HG03342 (cell line): ENCODE data around the gene GGACT.

Experiments
- ATAC-seq: cut with Tn5 transposase; IDR thresholded peaks from one replicate; pipeline ENCODE4 v1.9.1; 2021; ENCODE audit warnings: mild to moderate bottlenecking, moderate library complexity; ENCODE audit not compliant: unreplicated experiment

GGACT gene

GRCh38 chr13:100515410-100515800 lies 73.2 kb downstream of the GGACT start:
- no peak for ATAC-seq

DNA sequence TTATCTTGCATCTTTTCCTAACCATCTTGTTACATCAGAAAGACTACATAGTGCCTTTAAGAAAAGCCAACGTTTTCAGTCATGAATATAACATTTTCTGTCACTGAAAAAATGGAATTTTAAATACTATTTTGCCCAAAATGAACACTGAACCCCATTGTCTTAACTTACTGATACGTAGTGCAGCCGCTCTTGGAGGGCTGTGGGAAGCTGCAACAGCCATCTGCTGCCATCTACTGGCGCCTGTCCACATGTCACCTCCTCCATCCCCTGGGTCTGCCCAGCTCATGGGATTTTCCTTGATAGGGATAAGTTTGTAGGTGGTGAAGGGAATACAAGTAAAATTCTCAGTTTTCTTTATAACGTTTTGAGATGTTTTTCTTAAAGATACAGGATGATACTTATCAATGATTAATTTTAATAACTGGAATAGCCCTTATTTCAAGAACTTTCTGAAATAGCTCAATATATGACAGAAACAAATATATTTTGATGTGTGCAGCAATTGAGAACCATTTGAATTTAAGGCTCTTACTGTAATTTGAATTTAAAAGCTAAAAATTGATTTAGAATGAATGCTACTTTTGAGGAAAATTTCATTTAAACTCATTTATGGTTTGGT lies 73.7 kb downstream of the GGACT start:
- peak; percentile 97 for ATAC-seq

- no peak for ATAC-seq
Measured at GRCh38 chr13:100513987-100514670, 74.5 kb downstream of the GGACT start.

DNA sequence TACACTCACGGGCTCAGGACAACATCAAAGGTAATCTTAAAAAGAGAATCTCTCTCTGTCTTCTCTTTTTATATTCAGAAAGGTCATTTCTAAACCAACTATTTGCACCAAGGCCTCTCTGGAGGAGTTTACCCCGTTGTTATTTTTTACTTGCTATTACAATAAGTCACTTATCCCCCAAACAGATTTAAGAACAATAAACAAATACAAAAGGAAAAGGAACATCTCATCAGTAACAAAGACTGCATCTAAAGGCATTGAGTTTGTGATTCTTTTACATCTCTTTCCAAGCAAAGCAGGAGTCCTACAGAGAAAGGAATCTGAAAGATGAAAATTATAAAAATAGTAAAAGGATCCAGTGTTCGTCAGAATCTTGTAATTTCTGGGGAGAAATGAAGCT lies 75.4 kb downstream of the GGACT start:
- no peak for ATAC-seq

GRCh38 chr13:100512422-100512821 lies 76.2 kb downstream of the GGACT start:
- no peak for ATAC-seq

- no peak for ATAC-seq
Measured at GRCh38 chr13:100511466-100511865, 77.1 kb downstream of the GGACT start.

GRCh38 chr13:100510208-100510957 lies 78.2 kb downstream of the GGACT start:
- ATAC-seq = no peak

DNA sequence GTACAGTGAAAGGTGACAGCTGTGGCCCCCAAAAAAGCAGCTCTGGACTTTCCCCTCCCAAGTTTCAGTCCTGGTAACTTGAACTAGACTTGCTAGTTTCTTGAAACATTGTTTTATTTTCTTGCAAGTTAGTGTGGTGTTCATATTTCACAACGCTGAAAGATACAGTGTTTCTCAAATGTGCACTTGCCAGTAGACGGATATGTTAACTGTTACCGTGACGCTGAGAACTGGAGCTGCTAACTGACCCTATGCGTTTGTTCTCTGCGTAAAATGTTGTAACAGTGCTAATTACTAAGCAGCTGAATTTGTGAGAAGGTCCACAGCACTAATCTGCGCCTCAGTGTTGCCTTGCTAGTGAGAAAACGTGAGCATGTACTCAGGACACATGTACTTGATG lies 79.6 kb downstream of the GGACT start:
- ATAC-seq = no peak

DNA sequence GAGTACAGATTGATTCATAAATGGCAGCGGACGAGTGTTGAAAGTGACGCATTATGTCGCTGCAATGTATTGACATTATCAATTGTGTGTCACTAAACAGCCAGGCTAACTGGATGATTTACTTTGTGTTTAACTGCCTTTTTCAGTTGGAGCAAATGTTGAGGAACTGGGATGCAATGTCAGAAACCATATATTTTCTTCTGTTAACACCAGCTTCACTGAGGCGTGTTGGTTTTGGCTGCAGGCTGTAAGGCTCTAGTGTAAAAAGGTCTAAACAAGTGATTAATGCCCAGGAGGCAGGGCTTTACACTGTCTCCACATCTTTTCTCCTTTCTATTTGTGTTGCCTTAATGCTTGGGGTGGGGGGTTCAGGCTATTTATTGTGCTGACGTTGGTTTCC lies 80.1 kb downstream of the GGACT start:
- no peak for ATAC-seq

GRCh38 chr13:100506600-100507422 lies 81.8 kb downstream of the GGACT start:
- ATAC-seq = no peak

DNA sequence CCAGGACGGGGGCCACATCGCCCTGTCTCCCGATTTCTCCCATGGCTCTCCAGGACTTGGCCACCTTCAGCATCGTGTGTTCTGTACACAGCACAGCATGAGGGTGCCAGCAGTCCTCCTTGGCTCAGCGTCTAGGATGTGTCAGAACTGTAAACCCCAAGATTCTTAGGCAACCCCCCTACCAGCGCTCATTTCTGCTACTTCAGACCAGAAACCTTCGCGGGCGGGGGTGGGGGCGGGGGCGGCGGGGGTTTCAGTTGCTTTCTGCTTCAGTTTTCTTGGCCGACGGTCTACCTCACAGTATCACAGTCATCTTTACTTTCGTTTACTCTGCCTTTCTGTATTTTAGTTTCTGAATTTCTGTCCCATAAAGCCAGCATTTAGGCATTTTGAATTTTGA lies 82.4 kb downstream of the GGACT start:
- peak; percentile 64 for ATAC-seq

GRCh38 chr13:100503622-100504021 lies 85.0 kb downstream of the GGACT start:
- ATAC-seq = no peak

- no peak for ATAC-seq
Measured at GRCh38 chr13:100502446-100502845, 86.1 kb downstream of the GGACT start.

DNA sequence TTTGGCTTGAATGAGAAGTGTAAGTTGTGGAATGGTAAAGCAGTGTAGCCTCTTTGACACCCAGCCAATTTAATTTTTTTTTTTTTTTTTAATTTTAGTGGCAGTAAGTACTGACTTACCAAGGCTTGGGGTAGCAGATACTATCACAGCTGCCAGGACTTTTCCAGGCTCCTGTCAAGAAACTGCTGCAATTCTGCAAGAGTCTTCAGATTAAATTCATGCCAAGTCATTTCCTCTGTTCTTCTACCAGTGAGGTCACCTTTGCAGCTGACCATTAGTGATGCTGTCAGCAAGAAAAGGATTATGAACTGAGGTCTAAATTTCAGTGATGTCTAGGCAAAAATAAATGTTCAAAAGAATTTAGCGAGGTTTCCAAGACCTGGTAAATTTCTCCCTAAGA lies 91.2 kb downstream of the GGACT start:
- ATAC-seq = no peak

DNA sequence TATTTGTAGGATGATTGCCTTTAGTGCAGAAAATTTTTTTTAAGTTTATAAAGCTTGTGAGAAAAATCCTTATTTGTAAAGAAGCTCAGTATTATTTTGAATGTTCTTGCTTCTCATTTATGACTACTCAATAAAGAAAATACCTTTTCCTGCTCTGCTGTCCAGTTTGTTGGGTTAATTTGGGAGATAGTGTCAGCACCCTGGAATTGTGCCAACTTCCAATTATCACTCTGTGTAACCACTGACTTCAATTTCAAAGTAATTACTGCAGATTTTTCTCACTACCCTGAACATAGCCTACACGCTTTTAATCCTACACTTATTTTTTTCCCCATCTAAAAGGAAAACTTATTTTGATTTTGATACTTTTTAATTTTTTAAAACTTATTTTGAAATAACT lies 93.1 kb downstream of the GGACT start:
- ATAC-seq = no peak

GRCh38 chr13:100493418-100493817 lies 95.2 kb downstream of the GGACT start:
- no peak for ATAC-seq

DNA sequence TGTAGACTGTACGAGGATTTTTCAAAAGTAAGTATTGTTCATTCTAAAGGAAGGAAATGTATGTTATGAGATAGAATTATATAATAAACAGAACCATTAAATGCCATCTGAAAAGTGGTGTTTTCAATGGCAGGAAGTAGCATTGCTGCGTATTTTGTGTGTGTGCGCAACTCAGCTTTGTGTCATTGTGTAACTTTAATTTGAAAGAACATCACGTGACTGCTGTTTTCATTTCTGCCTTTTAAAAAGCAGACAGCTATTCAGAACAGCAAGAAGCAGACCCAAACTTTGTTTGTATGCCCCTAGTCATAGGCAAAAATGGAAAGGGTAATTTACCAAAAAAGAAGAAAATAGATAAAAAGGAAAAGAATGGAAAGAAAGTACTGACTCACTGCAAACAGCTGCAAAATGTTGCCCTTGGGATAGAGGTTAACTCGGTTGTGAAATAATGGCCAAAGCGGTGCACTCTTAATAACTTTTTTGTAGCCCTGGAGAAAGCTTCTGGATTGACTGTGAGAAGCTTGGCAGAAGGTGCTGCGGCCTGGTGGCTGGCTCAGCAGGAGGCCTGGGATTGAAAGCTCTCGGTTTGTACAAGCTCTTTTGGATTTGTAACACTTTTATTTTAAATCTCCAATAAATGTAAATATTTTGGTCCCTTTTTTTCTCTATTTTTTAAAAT lies 97.3 kb downstream of the GGACT start:
- ATAC-seq = no peak

- no peak for ATAC-seq
Measured at GRCh38 chr13:100490692-100491091, 97.9 kb downstream of the GGACT start.

GRCh38 chr13:100485265-100485664 lies 103.3 kb downstream of the GGACT start:
- ATAC-seq = no peak

DNA sequence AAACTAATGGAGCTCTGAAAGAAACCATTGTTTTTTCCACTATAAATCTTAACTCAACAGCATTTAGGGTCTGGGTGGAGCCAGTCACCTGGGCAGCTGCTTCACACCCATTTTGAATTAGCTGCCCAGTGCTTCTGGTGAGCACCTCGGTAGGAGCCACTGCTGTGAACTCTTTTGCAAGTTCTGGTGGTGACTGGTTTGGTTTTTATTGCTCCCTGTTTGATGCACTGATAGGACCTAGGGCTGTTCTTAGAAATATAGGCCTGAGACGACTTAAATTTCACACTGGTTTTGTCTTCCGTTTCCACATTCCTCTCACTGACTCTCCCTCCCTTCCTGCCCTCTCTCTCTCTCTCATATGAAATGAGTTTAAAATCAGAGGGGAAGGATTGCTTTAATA lies 103.9 kb downstream of the GGACT start:
- no peak for ATAC-seq
